Stimulated activated CD4-positive, alpha-beta T cell treated with anti-CD3 and anti-CD28 coated beads, Interleukin-4, amount 100 ng/mL, for 4 hours (primary cell): ENCODE data around the gene THSD4.

Source experiments
- DNase-seq, 2 experiments: peaks; one replicate each; pipeline ENCODE4 v3.0.0-alpha.2; 2020

Gene THSD4

GRCh38 chr15:71271327-71271726 lies 156.1 kb downstream of the THSD4 start:
- no peak for DNase-seq

- DNase-seq, result no peak
These were observed 157.7 kb downstream of the THSD4 start for GRCh38 chr15:71272932-71273331.

- no peak for DNase-seq
These were observed 158.6 kb downstream of the THSD4 start for GRCh38 chr15:71273731-71274447.

GRCh38 chr15:71274448-71274798 lies 159.2 kb downstream of the THSD4 start:
- DNase-seq, result no peak

DNA sequence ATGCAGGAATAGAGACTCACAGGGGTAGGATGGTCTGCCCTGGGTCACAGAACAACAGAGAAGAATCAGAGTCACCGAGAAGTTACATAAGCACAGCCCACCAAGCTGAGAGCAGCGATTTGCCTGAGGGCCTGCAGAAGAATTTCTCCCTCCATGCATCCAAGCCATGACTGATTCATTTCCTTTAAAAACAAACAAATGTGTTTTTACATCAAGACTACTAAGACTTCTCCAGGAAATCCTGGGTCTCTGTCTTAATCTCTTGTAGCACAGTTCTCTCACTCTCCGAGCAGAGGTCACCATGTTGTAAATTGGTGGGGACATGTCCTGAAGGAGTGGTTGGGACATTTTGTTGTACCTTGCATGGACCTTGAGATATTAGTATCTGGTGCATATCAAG lies 159.8 kb downstream of the THSD4 start:
- DNase-seq, result no peak

DNA sequence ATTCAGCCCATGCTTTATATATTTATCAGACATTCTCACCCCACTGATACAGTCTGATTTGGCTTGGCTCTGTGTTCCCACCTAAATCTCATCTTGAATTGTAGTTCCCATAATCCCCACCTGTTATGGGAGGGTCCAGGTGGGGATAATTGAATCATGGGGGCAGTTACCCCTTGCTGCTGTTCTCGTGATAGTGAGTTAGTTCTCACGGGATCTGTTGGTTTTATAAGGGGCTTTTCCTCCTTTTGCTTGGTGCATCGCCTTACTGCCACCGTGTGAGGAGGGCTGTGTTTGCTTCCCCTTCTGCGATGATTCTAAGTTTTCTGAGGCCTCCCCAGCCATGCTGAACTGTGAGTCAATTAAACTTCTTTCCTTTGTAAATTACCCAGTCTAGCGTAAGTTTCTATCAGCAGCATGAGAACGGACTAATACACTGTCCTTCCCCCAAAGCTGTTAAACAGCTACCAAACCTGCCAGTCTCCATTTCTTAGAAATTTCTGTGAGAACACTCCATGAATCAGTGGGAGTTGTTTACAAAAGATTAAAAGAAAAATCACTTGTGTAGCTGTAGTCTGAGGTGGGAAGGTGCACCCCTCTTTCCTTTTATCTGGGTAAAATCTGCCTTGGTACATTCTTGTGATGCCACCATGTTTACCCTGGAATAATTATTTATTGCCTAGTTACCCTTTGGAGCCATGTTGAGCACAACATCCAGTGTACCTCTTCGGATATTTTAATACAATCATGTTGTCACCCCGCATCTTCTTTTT lies 160.5 kb downstream of the THSD4 start:
- DNase-seq, result no peak

DNA sequence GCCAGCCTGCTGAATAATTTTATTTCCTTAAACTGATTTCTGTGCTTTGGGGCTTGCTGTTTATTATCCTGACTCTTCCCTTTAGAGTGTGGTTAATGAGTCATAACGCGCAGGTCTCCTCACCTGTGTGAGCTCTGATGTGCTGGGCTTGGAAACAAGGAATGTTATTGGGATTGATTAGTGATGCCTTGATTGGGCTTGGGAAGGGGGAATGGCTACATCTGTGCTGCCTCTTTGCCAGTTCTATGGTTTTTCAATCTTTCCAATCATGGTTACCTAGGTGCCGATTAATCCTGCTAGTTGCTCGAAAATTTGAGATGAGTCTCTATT lies 161.0 kb downstream of the THSD4 start:
- no peak for DNase-seq

DNA sequence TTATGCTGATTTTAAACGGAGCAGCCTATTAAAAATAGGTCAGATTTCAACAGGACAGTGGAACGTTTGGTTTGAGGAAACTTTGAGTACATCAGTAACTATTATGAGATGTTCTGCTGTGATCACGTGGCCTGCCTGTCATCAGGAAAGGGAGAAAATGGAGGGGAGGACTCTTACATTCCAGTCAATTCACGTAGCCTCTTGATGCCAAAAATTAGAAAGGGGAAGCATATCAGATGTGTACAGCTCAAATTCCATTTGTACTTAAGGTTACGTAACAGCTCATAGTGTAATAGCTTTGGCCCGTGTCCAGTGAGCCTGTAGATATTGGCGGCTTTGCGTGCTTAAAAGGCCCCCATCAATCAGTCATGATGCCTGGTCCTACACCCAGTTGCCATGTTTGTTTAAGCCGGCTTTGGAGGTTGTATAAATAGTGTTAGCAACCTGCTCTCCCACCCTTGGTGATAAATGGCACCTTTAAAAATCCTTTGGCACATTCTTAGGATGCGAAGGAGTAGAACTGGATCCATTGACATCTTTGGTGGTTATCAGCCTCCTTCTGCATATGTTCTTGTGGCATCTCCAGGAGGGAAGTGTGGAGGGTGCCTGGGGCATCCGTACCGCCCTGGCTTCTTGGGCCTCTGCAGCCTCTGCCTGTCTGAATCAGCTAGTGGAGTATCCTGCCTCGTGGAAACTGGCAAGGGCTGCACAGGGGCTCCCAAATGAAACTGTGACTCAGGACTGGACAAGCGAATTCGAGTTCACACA lies 163.9 kb downstream of the THSD4 start:
- DNase-seq, result no peak

GRCh38 chr15:71279757-71280141 lies 164.5 kb downstream of the THSD4 start:
- no peak for DNase-seq

DNA sequence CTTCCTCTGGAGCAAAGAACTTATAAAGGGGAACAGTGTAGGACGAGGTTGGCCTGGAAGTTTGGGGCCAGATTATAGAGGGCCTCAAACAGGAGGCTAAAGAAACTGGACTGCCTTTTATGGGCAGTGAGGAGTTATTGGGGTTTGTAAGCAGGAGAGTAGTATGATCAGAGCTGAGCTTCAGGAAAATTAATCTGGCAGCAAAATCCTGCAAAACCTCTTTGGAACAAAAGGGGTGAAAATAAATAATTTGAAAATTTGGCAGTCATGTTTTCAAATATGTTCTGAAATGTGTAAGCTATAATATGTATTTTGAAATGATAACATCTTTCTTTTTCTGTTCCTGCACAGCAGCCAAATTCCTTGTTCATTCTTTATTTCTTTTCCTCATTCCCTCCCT lies 164.9 kb downstream of the THSD4 start:
- no peak for DNase-seq

DNA sequence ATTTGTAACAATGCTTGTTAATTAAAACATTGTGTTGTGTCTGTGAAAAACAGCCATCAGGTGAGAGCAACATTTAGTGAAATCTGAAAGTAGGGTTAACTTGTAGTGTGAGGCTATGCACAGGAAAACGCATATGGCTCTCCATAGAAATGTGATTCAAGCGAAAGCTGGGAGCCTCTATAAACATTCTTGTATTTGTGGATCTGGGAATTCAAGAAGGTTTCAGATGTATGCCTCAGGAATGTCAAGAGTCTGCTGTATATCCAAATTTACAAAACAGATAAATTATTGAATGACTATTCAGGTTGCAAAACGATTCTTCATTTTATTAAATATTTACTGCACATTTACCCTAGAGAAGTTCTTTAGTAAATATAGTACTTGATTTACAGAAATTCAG lies 166.0 kb downstream of the THSD4 start:
- no peak for DNase-seq

GRCh38 chr15:71282076-71282475 lies 166.8 kb downstream of the THSD4 start:
- no peak for DNase-seq

DNA sequence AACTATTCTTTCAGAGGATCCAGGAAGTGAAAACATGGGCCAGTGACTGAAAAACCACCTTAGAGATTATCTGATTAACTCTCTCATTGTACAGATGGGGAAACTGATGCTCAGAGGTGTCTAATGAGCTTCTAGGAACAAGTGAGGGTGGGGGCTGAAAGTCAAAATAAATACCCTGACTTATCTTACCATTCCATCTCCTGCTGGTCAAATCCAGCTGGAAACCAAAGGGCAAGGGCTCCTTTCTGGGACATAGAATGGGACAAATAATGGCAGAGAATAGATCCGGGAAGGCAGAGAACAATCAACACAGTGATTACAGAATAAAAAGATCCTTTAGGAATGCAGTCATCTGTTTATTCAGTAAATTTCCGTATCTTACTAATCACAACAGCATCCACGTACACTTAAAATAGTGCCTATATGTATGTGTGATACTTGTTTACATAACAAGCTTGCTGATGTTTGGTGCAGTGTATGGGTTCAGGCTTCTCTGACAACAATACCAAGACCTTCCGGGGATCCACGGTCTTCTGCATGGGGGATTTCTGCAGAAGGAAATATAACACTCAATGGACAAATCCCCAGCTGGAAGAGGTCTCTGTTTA lies 173.2 kb downstream of the THSD4 start:
- no peak for DNase-seq

- DNase-seq, result no peak
These were observed 174.7 kb downstream of the THSD4 start for GRCh38 chr15:71290002-71290401.

DNA sequence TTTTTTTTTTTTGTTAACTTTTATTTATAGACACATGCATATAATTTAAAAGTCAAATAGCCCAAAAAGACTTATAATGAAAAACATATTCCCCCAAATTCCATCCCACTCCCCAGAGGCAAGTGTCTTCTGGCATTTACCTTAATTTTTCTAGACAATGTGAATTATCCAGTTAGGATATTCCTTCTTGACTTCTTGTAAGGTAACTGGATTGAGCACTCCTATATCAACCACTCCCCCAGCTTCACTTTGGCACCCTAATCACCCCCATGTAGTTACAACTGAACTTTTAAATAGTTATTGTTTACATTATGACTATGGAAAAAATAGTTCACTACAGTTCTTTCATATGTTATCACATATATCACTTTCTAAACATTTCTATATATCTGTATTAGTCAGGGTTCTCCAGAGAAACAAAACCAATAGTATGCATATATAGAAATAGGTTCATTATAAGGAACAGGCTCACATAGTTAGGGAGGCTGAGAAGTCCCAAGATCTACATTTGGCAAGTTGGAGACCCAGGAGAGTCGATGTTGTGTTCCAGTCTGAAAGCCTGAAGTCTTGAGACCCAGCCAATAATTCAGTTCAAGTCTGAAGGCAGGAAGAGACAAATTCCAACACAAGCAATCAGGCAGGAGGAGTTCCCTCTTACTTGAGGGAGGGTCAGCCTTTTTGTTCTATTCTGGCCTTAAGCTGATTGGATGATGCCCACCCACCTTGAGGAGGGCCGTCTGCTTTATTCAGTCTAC lies 175.8 kb downstream of the THSD4 start:
- DNase-seq, result no peak

DNA sequence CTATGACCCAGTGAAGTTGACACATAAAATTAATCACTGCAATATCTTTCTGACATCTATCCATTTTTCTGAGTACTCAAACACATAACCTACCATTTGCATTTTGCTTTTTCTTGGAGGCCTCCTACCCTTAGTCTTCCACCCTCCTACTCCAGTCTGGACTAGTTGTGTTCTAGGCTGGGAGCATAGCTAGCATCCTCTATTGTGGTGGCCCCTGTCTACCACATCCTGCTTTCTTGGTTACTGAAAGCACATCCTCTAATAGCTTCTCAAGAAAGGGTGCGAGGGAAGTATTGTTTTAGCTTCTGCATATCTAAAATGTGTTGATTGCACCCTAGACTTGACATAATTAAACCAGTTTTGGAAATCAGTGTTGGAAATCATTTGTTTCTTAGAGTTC lies 176.5 kb downstream of the THSD4 start:
- no peak for DNase-seq

DNA sequence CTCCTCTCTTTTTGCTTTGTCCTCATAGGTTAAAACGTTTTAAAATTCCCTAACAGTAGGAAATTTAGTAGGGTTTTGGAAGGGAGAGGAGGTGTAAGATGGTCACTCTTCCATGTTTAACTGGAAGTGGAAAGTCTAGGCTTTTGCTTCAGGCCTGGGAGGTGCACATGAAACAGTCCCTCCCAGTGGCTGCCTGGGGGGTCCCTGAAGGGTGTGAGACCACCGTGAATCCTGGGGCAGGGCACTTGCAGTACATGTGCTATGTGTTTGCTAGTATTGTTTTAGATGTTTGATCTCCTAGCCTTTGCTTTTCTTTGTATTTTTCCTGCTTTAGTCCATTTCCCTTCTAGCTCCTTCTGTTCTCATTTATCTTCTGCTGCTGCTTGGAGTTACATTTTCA lies 178.5 kb downstream of the THSD4 start:
- no peak for DNase-seq

DNA sequence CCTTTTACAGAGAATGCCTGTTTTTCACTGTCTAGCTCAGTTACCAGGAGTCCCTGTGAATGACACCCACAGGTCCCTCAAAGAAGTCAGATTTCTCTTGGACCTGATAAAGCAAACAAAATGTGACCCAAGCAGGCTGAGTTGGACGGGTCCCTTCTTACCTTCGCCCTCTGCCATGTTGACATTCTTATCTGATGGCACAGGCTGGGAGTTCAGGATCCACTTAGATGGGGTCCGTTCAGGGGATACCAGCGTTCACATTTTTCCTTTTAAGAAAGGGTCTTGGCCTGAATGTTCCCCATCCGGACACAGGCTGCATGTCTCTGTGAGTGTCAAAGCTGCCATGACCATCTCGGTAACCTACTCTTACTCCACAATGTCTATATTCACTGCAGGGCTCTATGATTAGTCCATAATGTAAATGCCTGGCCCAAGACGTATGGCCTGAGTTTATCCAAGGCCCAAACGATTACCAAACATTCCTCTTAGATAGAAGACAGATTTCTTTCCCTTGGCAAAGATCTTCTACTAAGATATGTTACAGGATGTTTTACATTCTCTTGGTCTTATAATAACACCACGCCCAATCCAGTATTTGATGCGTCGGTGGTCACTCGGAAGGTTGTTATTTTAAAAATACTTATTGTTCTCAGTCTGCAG lies 179.1 kb downstream of the THSD4 start:
- DNase-seq, result no peak

- no peak for DNase-seq
These were observed 179.8 kb downstream of the THSD4 start for GRCh38 chr15:71294911-71295602.

DNA sequence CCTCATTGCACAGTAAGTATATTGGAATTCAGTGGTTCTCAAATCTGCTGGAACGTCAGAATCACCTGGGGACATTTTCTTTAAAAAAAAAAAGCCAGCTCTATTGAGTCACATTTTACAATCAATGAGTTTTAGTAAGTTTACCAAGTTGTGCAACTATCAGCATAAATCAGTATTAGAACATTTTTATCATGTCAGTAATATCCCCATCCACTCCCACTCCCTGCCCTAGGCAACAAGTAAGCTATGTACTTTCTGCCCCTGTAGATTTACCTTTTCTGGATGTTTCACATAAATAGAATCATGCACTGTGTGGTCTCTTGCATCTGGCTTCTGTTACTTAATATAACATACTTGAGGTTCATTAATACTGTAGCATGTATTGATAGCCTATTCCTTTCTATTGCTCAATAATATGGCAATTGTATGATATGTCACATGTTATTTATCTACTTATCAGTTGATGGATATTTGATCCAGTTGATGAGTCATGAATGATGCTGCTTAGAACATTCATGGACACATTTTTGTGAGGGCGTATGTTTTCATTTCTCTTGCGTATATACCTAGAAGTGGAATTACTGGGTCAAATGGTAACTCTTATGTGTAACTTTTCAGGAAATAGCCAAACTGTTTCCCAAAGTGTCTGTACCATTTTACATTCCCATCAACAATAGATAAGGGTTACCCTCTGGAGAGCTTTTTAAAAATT lies 180.5 kb downstream of the THSD4 start:
- no peak for DNase-seq

DNA sequence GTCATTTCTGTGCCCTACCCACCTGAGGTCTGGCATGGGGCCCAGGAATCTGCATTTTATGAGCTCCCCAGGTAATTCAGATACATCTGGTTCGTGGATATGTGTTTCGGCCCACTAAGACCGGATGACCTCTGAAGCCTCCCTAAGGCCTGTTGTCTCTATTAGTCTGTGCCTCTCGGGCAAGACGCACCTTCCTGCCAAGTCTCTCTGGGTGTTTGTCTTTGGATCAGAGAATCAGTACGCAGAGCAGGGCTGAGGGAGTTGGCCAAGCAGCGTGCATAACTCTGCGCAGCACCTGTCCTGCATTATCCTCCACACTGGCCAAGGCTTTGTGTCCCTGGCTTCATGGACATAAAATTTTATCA lies 181.0 kb downstream of the THSD4 start:
- no peak for DNase-seq
